Suprapubic skin (tissue), 4 donors: ENCODE measurements around the gene ZNF280C. TPM values are rescaled to one million over a fixed set of nuclear protein-coding genes. Genes with fewer than 3 reads are reported as not detected.

ENCODE experiments used
- DNase-seq, 2 donors: peaks; one replicate each; pipeline ENCODE4 v3.0.0-alpha.2; 2019; ENCODE audit warnings: low spot score in 2 of 2
- H3K27ac ChIP-seq: fragments of 200-600 bp; sonication (generic); one replicate; pipeline ENCODE4 v1.5.1; 2019
- H3K27me3 ChIP-seq: fragments of 200-600 bp; sonication (generic); one replicate; pipeline ENCODE4 v1.5.1; 2019
- H3K36me3 ChIP-seq: fragments of 200-600 bp; sonication (generic); one replicate; pipeline ENCODE4 v1.5.1; 2019
- H3K4me1 ChIP-seq: fragments of 200-600 bp; sonication (generic); one replicate; pipeline ENCODE4 v1.5.1; 2019
- H3K4me3 ChIP-seq: fragments of 200-600 bp; sonication (generic); one replicate; pipeline ENCODE4 v1.5.1; 2019; ENCODE audit warnings: mild to moderate bottlenecking
- H3K9me3 ChIP-seq: fragments of 200-600 bp; sonication (generic); one replicate; pipeline ENCODE4 v1.5.1; 2019
- CTCF ChIP-seq, 2 donors: fragments of 200-600 bp in 1 of 2; fragments of 450-650 bp in 1 of 2; sonication (generic) in 1 of 2; IDR thresholded peaks; one replicate each; pipeline ENCODE4 v1.5.1; 2016 to 2019; ENCODE audit warnings: antibody characterized with exemption in 2 of 2, mild to moderate bottlenecking in 1 of 2, moderate library complexity in 1 of 2
- EP300 ChIP-seq: sonication (generic); formaldehyde crosslinking; IDR thresholded peaks from one replicate; pipeline ENCODE4 v1.6.1; 2017; ENCODE audit warnings: antibody characterized with exemption
- POLR2A ChIP-seq, 2 donors: fragments of 450-650 bp; IDR thresholded peaks; one replicate each; pipeline ENCODE4 v1.6.1; 2017; ENCODE audit warnings: antibody characterized with exemption in 2 of 2, mild to moderate bottlenecking in 2 of 2, moderate library complexity in 2 of 2
- POLR2AphosphoS5 ChIP-seq, 3 donors: sonication (generic); formaldehyde crosslinking; IDR thresholded peaks; one replicate each; pipeline ENCODE4 v1.6.1; 2017; ENCODE audit warnings: antibody characterized with exemption in 3 of 3
- WGBS: methylation state at CpG from one replicate; pipeline ENCODE4 v1.1.5; 2018; 5-methylcytosine and 5-hydroxymethylcytosine counted together
- total RNA-seq, 4 donors: library from RNA; depleted of rRNA; stranded (reverse); fragments of >200 nt; gene quantifications; one replicate each; pipeline ENCODE4 v1.1.0, GENCODE V29; 2016

ZNF280C gene
- total RNA-seq, 4 donors from 2014 or later: 4.5 to 7.2 (median 6.1) TPM

- DNase-seq: no peak
- TF ChIP-seq CTCF (IDR thresholded peaks at IDR 0.05): no peak
- TF ChIP-seq POLR2A (IDR thresholded peaks at IDR 0.05): no peak
- TF ChIP-seq POLR2AphosphoS5 (IDR thresholded peaks at IDR 0.05): no peak
- no peak for TF ChIP-seq EP300
- Histone ChIP-seq H3K27me3 (no peaks in the 10 kb centered on the region), H3K27ac (no peak overlapping the region), H3K4me1 (no peaks in the 10 kb centered on the region), H3K36me3 (no peaks in the 10 kb centered on the region), H3K9me3 (no peaks in the 10 kb centered on the region), H3K4me3 (no peak overlapping the region)
- WGBS: 36% methylated on average over 4 of the region's 4 CpGs
These were observed 82.0 kb downstream of the ZNF280C start for GRCh38 chrX:130186651-130187050.

- DNase-seq: no peak
- no peaks in the 10 kb centered on the region for H3K36me3 ChIP-seq
- WGBS: 51% methylated on average over 2 of the region's 2 CpGs
- no peaks in the 10 kb centered on the region for H3K9me3 ChIP-seq
- H3K27me3 ChIP-seq: no peaks in the 10 kb centered on the region
- H3K27ac ChIP-seq: no peak overlapping the region
- TF ChIP-seq POLR2AphosphoS5 (IDR thresholded peaks at IDR 0.05): no peak
- no peak overlapping the region for H3K4me3 ChIP-seq
- no peaks in the 10 kb centered on the region for H3K4me1 ChIP-seq
These were observed 83.8 kb downstream of the ZNF280C start for GRCh38 chrX:130184857-130185256.

GRCh38 chrX:130184168-130184567 lies 84.5 kb downstream of the ZNF280C start:
- no peak for TF ChIP-seq POLR2AphosphoS5 (IDR thresholded peaks at IDR 0.05)
- no peak for TF ChIP-seq POLR2A (IDR thresholded peaks at IDR 0.05)
- no peak for TF ChIP-seq CTCF (IDR thresholded peaks at IDR 0.05)
- no peak for TF ChIP-seq EP300
- no peaks in the 10 kb centered on the region for H3K4me1 ChIP-seq
- WGBS: 93% methylated on average over 11 of the region's 11 CpGs
- no peak overlapping the region for H3K27ac ChIP-seq
- H3K27me3 ChIP-seq: no peaks in the 10 kb centered on the region
- no peak overlapping the region for H3K4me3 ChIP-seq
- no peaks in the 10 kb centered on the region for H3K9me3 ChIP-seq
- no peak for DNase-seq
- no peaks in the 10 kb centered on the region for H3K36me3 ChIP-seq

GRCh38 chrX:130179579-130180215 lies 89.0 kb downstream of the ZNF280C start:
- WGBS: 48% methylated on average over 7 of the region's 7 CpGs
- H3K4me1 ChIP-seq: peaks cover under 1% of the 10 kb centered on the region
- no peak overlapping the region for H3K4me3 ChIP-seq
- TF ChIP-seq EP300: no peak
- no peak for TF ChIP-seq CTCF (IDR thresholded peaks at IDR 0.05)
- no peak for TF ChIP-seq POLR2AphosphoS5 (IDR thresholded peaks at IDR 0.05)
- no peak for TF ChIP-seq POLR2A (IDR thresholded peaks at IDR 0.05)
- no peaks in the 10 kb centered on the region for H3K27me3 ChIP-seq
- DNase-seq: no peak
- no peak overlapping the region for H3K27ac ChIP-seq
- H3K9me3 ChIP-seq: no peaks in the 10 kb centered on the region
- H3K36me3 ChIP-seq: no peaks in the 10 kb centered on the region

GRCh38 chrX:130179170-130179569 lies 89.5 kb downstream of the ZNF280C start:
- Histone ChIP-seq H3K27me3 (no peaks in the 10 kb centered on the region), H3K27ac (no peak overlapping the region), H3K36me3 (no peaks in the 10 kb centered on the region), H3K4me1 (peaks cover 5% of the 10 kb centered on the region), H3K9me3 (no peaks in the 10 kb centered on the region), H3K4me3 (no peak overlapping the region)
- no peak for DNase-seq
- WGBS: 64% methylated on average over 5 of the region's 5 CpGs
- no peak for TF ChIP-seq CTCF (IDR thresholded peaks at IDR 0.05)
- TF ChIP-seq EP300: no peak
- TF ChIP-seq POLR2A (IDR thresholded peaks at IDR 0.05): no peak
- TF ChIP-seq POLR2AphosphoS5 (IDR thresholded peaks at IDR 0.05): no peak

GRCh38 chrX:130176942-130177341 lies 91.8 kb downstream of the ZNF280C start:
- WGBS: 57% methylated on average over 4 of the region's 4 CpGs
- Histone ChIP-seq H3K36me3 (no peaks in the 10 kb centered on the region), H3K4me3 (no peak overlapping the region), H3K27me3 (no peaks in the 10 kb centered on the region), H3K27ac (no peak overlapping the region), H3K9me3 (no peaks in the 10 kb centered on the region), H3K4me1 (peaks cover 24% of the 10 kb centered on the region)
- no peak for TF ChIP-seq EP300
- TF ChIP-seq POLR2A (IDR thresholded peaks at IDR 0.05): no peak
- no peak for DNase-seq
